HG03064 (cell line): Measurements from ENCODE around the gene SERPINB1.

Source experiments
- ATAC-seq: cut with Tn5 transposase; IDR thresholded peaks from one replicate; pipeline ENCODE4 v1.9.1; 2021; ENCODE audit warnings: low read depth; ENCODE audit not compliant: unreplicated experiment

The SERPINB1 gene

GRCh38 chr6:2850538-2851113 is 9.0 kb upstream of the SERPINB1 start:
- ATAC-seq, result no peak

GRCh38 chr6:2848851-2849250 is 7.2 kb upstream of the SERPINB1 start:
- no peak for ATAC-seq

GRCh38 chr6:2845880-2846208 is 4.2 kb upstream of the SERPINB1 start:
- no peak for ATAC-seq

- no peak for ATAC-seq
Observed at GRCh38 chr6:2844008-2844407, 2.3 kb upstream of the SERPINB1 start.

GRCh38 chr6:2843138-2843740 is 1.6 kb upstream of the SERPINB1 start:
- no peak for ATAC-seq

- no peak for ATAC-seq
Observed at GRCh38 chr6:2842139-2842552, 483 bp upstream of the SERPINB1 start.

- no peak for ATAC-seq
Observed at GRCh38 chr6:2840749-2841061, 958 bp downstream of the SERPINB1 start.

- no peak for ATAC-seq
Observed at GRCh38 chr6:2839982-2840748, 1.5 kb downstream of the SERPINB1 start.

GRCh38 chr6:2839195-2839981 is 2.3 kb downstream of the SERPINB1 start:
- ATAC-seq, result no peak

- no peak for ATAC-seq
Observed at GRCh38 chr6:2838251-2838650, 3.4 kb downstream of the SERPINB1 start.

GRCh38 chr6:2834262-2834661 is 7.4 kb downstream of the SERPINB1 start:
- ATAC-seq, result no peak

- ATAC-seq, result no peak
Observed at GRCh38 chr6:2831392-2831791, 10.3 kb downstream of the SERPINB1 start.

- ATAC-seq, result no peak
Observed at GRCh38 chr6:2830183-2830582, 11.5 kb downstream of the SERPINB1 start.

- ATAC-seq, result no peak
Observed at GRCh38 chr6:2829253-2829652, 12.4 kb downstream of the SERPINB1 start.

- no peak for ATAC-seq
Observed at GRCh38 chr6:2828629-2829028, 13.0 kb downstream of the SERPINB1 start.

GRCh38 chr6:2827142-2827541 is 14.5 kb downstream of the SERPINB1 start:
- ATAC-seq, result no peak

- no peak for ATAC-seq
Observed at GRCh38 chr6:2826131-2826530, 15.5 kb downstream of the SERPINB1 start.

GRCh38 chr6:2823104-2823850 is 18.4 kb downstream of the SERPINB1 start:
- ATAC-seq, result no peak

- ATAC-seq, result no peak
Observed at GRCh38 chr6:2821554-2821953, 20.1 kb downstream of the SERPINB1 start.

- no peak for ATAC-seq
Observed at GRCh38 chr6:2820415-2820814, 21.2 kb downstream of the SERPINB1 start.

GRCh38 chr6:2819978-2820377 is 21.7 kb downstream of the SERPINB1 start:
- ATAC-seq, result no peak
